SK-N-SH treated with all-trans-retinoic acid at 6 μM for 48 hours (cell line): ENCODE data around the gene SPATA12.

Source experiments
- BACH2 ChIP-seq: fragments of 250-450 bp; sonication (Bioruptor Pico); IDR thresholded peaks from 2 replicates; pipeline ENCODE4 v1.9.0; 2021; ENCODE audit warnings: mild to moderate bottlenecking, borderline replicate concordance
- CSDC2 ChIP-seq: fragments of 250-450 bp; sonication (Bioruptor Pico); IDR thresholded peaks from 2 replicates; pipeline ENCODE4 v1.5.0; 2020; ENCODE audit warnings: mild to moderate bottlenecking, moderate library complexity
- TCF4 ChIP-seq: fragments of 250-450 bp; sonication (Bioruptor Pico); IDR thresholded peaks from 2 replicates; pipeline ENCODE4 v1.8.0; 2021; ENCODE audit warnings: mild to moderate bottlenecking, moderate library complexity, borderline replicate concordance
- TF ChIP-seq, protein P1 (sequence below): fragments of 250-450 bp; sonication (Bioruptor Pico); IDR thresholded peaks from 2 replicates; pipeline ENCODE4 v1.5.0; 2020; ENCODE audit warnings: mild to moderate bottlenecking, moderate library complexity
- TF ChIP-seq, protein P2 (sequence below): fragments of 250-450 bp; sonication (Bioruptor Pico); IDR thresholded peaks from 2 replicates; pipeline ENCODE4 v1.5.1; 2021; ENCODE audit warnings: mild to moderate bottlenecking, moderate library complexity

DNA sequence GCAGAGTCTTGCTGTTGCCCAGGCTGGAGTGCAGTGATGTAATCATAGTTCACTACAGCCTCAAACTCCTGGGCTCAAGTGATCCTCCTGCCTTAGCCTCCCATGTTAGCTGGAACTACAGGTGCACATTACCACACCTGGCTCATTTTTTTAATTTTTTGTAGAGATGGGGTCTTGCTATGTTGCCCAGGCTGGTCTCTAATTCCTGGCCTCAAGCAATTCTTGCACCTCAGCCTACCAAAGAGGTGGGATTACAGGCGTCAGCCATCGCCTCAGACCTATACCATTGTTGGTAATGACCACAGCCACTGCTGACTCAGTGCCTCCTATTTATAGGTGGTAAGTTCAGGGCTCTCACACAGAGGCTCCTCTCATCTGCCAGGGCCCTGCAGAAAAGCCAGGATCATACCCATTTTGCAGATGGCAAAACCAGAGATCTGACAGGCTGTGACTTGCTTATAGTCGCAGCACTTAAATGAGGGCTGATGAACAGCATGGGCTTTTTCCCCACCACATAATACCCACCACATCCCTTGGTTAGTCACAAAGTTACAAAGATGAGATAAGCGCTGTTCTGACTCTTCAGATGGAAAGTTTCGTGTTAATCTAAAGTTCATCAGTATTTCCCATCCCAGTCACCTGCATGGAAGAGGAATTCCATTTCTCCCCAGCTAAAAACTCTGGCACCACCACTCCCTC lies 21.8 kb upstream of the SPATA12 start:
- TF ChIP-seq CSDC2 (CRISPR knock-in tag): no peak
- TF ChIP-seq BACH2 (CRISPR knock-in tag): no peak
- TF ChIP-seq TCF4 (CRISPR knock-in tag): no peak
- TF ChIP-seq, protein P1, sequence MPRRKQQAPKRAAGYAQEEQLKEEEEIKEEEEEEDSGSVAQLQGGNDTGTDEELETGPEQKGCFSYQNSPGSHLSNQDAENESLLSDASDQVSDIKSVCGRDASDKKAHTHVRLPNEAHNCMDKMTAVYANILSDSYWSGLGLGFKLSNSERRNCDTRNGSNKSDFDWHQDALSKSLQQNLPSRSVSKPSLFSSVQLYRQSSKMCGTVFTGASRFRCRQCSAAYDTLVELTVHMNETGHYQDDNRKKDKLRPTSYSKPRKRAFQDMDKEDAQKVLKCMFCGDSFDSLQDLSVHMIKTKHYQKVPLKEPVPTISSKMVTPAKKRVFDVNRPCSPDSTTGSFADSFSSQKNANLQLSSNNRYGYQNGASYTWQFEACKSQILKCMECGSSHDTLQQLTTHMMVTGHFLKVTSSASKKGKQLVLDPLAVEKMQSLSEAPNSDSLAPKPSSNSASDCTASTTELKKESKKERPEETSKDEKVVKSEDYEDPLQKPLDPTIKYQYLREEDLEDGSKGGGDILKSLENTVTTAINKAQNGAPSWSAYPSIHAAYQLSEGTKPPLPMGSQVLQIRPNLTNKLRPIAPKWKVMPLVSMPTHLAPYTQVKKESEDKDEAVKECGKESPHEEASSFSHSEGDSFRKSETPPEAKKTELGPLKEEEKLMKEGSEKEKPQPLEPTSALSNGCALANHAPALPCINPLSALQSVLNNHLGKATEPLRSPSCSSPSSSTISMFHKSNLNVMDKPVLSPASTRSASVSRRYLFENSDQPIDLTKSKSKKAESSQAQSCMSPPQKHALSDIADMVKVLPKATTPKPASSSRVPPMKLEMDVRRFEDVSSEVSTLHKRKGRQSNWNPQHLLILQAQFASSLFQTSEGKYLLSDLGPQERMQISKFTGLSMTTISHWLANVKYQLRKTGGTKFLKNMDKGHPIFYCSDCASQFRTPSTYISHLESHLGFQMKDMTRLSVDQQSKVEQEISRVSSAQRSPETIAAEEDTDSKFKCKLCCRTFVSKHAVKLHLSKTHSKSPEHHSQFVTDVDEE (CRISPR knock-in tag): no peak
- TF ChIP-seq, protein P2, sequence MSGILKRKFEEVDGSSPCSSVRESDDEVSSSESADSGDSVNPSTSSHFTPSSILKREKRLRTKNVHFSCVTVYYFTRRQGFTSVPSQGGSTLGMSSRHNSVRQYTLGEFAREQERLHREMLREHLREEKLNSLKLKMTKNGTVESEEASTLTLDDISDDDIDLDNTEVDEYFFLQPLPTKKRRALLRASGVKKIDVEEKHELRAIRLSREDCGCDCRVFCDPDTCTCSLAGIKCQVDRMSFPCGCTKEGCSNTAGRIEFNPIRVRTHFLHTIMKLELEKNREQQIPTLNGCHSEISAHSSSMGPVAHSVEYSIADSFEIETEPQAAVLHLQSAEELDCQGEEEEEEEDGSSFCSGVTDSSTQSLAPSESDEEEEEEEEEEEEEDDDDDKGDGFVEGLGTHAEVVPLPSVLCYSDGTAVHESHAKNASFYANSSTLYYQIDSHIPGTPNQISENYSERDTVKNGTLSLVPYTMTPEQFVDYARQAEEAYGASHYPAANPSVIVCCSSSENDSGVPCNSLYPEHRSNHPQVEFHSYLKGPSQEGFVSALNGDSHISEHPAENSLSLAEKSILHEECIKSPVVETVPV (CRISPR knock-in tag): no peak
